K562 (cell line): ENCODE measurements around the gene SPHK1. TPM values are rescaled to one million over a fixed set of nuclear protein-coding genes. Genes with fewer than 3 reads are reported as not detected.

Experiments used
- CBFA2T2 ChIP-seq: fragments of 450-650 bp; conservative IDR thresholded peaks from 2 replicates; pipeline ENCODE4 v1.6.1; 2017; ENCODE audit warnings: mild to moderate bottlenecking
- CTCFL ChIP-seq: IDR thresholded peaks from 2 replicates; pipeline ENCODE4 v1.6.1; 2011; ENCODE audit warnings: borderline replicate concordance, low read depth, mild to moderate bottlenecking, moderate library complexity, low read length; ENCODE audit not compliant: insufficient read depth, poor library complexity, severe bottlenecking
- DLX4 ChIP-seq: fragments of 250-450 bp; sonication (Bioruptor Pico); IDR thresholded peaks from 2 replicates; pipeline ENCODE4 v1.6.1; 2021; ENCODE audit warnings: mild to moderate bottlenecking
- E2F3 ChIP-seq: fragments of 250-450 bp; sonication (Bioruptor Pico); IDR thresholded peaks from 2 replicates; pipeline ENCODE4 v1.4.0; 2020; ENCODE audit warnings: mild to moderate bottlenecking
- ERF ChIP-seq: fragments of 450-650 bp; formaldehyde crosslinking; IDR thresholded peaks from 2 replicates; pipeline ENCODE4 v1.4.0; 2020; ENCODE audit warnings: mild to moderate bottlenecking, mixed read lengths
- EZH2 ChIP-seq: IDR thresholded peaks from 2 replicates; pipeline ENCODE4 v1.6.1; 2012; ENCODE audit warnings: low read depth, mild to moderate bottlenecking, inconsistent platforms, low read length, borderline replicate concordance
- FOXP1 ChIP-seq: sonication (generic); formaldehyde crosslinking; IDR thresholded peaks from 2 replicates; pipeline ENCODE4 v1.8.0; 2022; ENCODE audit warnings: mild to moderate bottlenecking, missing genetic modification reagents
- HCFC1 ChIP-seq: IDR thresholded peaks from 2 replicates; pipeline ENCODE4 v1.6.1; 2012; ENCODE audit warnings: low read depth, low read length, improper control_type of control experiment
- NBN ChIP-seq: fragments of 450-650 bp; IDR thresholded peaks from 2 replicates; pipeline ENCODE4 v1.6.1; 2016; ENCODE audit warnings: low read depth, mild to moderate bottlenecking
- NFXL1 ChIP-seq: fragments of 450-650 bp; formaldehyde crosslinking; IDR thresholded peaks from 2 replicates; pipeline ENCODE4 v1.4.0; 2021; ENCODE audit warnings: mild to moderate bottlenecking
- U2AF2 ChIP-seq: fragments of 200-400 bp; formaldehyde crosslinking; optimal IDR thresholded peaks from 2 replicates; pipeline ENCODE3; 2017; ENCODE audit warnings: low read depth, mild to moderate bottlenecking, low read length
- ZNF12 ChIP-seq: sonication (generic); formaldehyde crosslinking; IDR thresholded peaks from 2 replicates; pipeline ENCODE4 v1.4.0; 2020; ENCODE audit warnings: mild to moderate bottlenecking, missing genetic modification reagents
- ZNF175 ChIP-seq: fragments of 200-800 bp; sonication (Bioruptor generic); IDR thresholded peaks from 2 replicates; pipeline ENCODE4 v1.6.1; 2016; ENCODE audit warnings: low read depth, mild to moderate bottlenecking, missing genetic modification characterization, missing compliant biosample characterization
- ZNF212 ChIP-seq: fragments of 450-650 bp; formaldehyde crosslinking; IDR thresholded peaks from 2 replicates; pipeline ENCODE4 v1.4.0; 2020; ENCODE audit warnings: mild to moderate bottlenecking
- ZNF445 ChIP-seq: fragments of 250-450 bp; sonication (Bioruptor Pico); IDR thresholded peaks from 2 replicates; pipeline ENCODE4 v1.4.0; 2020; ENCODE audit warnings: low read depth, mild to moderate bottlenecking, moderate library complexity
- ZNF561 ChIP-seq: fragments of 450-650 bp; formaldehyde crosslinking; conservative IDR thresholded peaks from 2 replicates; pipeline ENCODE4 v1.4.0; 2020; ENCODE audit warnings: mild to moderate bottlenecking, moderate library complexity
- ZNF785 ChIP-seq: fragments of 250-450 bp; sonication (Bioruptor Pico); IDR thresholded peaks from 2 replicates; pipeline ENCODE4 v1.4.0; 2020; ENCODE audit warnings: mild to moderate bottlenecking
- polyA plus RNA-seq, 8 experiments: library from polyadenylated mRNA; depleted of rRNA in 4 of 8; stranded (reverse) in 5 of 8; unstranded in 3 of 8; fragments of >200 nt; fragmentation: Nextera tagmentation in 2 of 8; fragmentation: Illumina TruSeq in 1 of 8; extraction: Ambion mirVana in 2 of 8; extraction: Trizol in 1 of 8; gene quantifications; 2 replicates each; pipeline versions ENCODE4 v1.2.1 to v1.2.3, GENCODE V29; 2011 to 2014; ENCODE audit warnings: inconsistent platforms in 1 of 8, missing spikeins in 1 of 8
- total RNA-seq, 7 experiments: library from RNA; depleted of rRNA in 6 of 7; stranded (reverse); fragments of >200 nt in 6 of 7; fragmentation: Illumina TruSeq in 2 of 7; extraction: Trizol in 2 of 7; gene quantifications; 2 replicates each; pipeline versions ENCODE4 v1.2.1 to v1.2.3, GENCODE V29; 2011 to 2021; ENCODE audit warnings: low replicate concordance in 1 of 7
- TF ChIP-seq, protein P1 (sequence below): fragments of 250-450 bp; sonication (Bioruptor Pico); IDR thresholded peaks from 2 replicates; pipeline ENCODE4 v1.4.0; 2020
- TF ChIP-seq, protein P2 (sequence below): fragments of 450-650 bp; formaldehyde crosslinking; IDR thresholded peaks from 2 replicates; pipeline ENCODE4 v1.4.0; 2020; ENCODE audit warnings: mild to moderate bottlenecking, mixed read lengths

SPHK1 gene
- total and polyA plus RNA-seq, 9 of the 15 experiments (the other 6 are each of a cell fraction or from before 2014, with no cell fraction given): 0.21 to 60.3 (median 14.5) TPM

DNA sequence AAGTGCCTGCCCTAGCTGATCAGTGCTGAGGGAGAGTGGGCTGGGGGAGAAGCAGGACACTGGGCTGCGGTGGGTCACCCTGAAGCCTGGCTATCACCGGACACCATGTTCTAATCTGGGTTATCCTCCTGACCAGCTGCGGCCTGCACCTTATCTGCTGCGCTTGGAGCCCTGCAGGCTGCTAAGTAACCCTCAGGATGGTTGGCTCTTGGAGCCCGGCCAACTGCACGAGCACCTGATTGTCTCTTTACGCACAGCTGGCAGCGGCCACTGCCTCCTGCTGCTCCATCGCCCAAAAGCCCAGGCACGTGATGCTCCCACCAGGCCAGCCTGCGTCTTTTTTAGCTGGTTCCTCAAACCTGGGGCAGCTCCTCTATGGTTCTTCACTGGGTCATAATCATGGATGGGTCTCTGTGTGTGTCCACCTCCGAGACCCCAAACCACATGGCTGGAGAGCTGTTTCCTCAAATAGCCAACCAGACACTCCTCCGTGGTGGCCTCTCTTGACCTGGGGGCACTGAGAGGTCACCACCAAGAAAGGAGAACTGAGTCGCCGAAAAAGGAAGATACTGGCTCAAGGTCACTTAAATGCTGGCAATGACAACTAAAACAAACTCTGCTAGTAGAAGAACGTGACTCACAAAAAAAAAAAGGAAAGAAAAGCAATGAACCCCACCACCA, 21.7 kb downstream of the SPHK1 start (continued):
- TF ChIP-seq CTCFL (peak; percentile 11), ZNF12 (CRISPR knock-in tag) (peak; percentile 79; the same call in 1 of the 2 replicates), ERF (CRISPR knock-in tag) (peak; percentile 97), E2F3 (CRISPR knock-in tag) (peak; percentile 86; the same call in 1 of the 2 replicates), NFXL1 (peak; percentile 46; the same call in 1 of the 2 replicates), ZNF561 (CRISPR knock-in tag) (no peak), HCFC1 (0 out of 2 replicates have a peak, but pooled peaks have one; percentile 29), DLX4 (CRISPR knock-in tag) (no peak), U2AF2 (no peak), FOXP1 (CRISPR knock-in tag) (no peak), CBFA2T2 (peak; percentile 100), ZNF445 (CRISPR knock-in tag) (peak; percentile 62; the same call in 1 of the 2 replicates), ZNF785 (CRISPR knock-in tag) (no peak), EZH2 (no peak), ZNF175 (CRISPR knock-in tag) (peak; percentile 99), ZNF212 (CRISPR knock-in tag) (no peak), NBN (peak; percentile 94; the same call in 1 of the 2 replicates)
- TF ChIP-seq, protein P1, sequence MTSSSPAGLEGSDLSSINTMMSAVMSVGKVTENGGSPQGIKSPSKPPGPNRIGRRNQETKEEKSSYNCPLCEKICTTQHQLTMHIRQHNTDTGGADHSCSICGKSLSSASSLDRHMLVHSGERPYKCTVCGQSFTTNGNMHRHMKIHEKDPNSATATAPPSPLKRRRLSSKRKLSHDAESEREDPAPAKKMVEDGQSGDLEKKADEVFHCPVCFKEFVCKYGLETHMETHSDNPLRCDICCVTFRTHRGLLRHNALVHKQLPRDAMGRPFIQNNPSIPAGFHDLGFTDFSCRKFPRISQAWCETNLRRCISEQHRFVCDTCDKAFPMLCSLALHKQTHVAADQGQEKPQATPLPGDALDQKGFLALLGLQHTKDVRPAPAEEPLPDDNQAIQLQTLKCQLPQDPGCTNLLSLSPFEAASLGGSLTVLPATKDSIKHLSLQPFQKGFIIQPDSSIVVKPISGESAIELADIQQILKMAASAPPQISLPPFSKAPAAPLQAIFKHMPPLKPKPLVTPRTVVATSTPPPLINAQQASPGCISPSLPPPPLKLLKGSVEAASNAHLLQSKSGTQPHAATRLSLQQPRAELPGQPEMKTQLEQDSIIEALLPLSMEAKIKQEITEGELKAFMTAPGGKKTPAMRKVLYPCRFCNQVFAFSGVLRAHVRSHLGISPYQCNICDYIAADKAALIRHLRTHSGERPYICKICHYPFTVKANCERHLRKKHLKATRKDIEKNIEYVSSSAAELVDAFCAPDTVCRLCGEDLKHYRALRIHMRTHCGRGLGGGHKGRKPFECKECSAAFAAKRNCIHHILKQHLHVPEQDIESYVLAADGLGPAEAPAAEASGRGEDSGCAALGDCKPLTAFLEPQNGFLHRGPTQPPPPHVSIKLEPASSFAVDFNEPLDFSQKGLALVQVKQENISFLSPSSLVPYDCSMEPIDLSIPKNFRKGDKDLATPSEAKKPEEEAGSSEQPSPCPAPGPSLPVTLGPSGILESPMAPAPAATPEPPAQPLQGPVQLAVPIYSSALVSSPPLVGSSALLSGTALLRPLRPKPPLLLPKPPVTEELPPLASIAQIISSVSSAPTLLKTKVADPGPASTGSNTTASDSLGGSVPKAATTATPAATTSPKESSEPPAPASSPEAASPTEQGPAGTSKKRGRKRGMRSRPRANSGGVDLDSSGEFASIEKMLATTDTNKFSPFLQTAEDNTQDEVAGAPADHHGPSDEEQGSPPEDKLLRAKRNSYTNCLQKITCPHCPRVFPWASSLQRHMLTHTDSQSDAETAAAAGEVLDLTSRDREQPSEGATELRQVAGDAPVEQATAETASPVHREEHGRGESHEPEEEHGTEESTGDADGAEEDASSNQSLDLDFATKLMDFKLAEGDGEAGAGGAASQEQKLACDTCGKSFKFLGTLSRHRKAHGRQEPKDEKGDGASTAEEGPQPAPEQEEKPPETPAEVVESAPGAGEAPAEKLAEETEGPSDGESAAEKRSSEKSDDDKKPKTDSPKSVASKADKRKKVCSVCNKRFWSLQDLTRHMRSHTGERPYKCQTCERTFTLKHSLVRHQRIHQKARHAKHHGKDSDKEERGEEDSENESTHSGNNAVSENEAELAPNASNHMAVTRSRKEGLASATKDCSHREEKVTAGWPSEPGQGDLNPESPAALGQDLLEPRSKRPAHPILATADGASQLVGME (CRISPR knock-in tag): peak; percentile 96
- TF ChIP-seq, protein P2, sequence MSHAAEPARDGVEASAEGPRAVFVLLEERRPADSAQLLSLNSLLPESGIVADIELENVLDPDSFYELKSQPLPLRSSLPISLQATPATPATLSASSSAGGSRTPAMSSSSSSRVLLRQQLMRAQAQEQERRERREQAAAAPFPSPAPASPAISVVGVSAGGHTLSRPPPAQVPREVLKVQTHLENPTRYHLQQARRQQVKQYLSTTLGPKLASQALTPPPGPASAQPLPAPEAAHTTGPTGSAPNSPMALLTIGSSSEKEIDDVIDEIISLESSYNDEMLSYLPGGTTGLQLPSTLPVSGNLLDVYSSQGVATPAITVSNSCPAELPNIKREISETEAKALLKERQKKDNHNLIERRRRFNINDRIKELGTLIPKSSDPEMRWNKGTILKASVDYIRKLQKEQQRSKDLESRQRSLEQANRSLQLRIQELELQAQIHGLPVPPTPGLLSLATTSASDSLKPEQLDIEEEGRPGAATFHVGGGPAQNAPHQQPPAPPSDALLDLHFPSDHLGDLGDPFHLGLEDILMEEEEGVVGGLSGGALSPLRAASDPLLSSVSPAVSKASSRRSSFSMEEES (CRISPR knock-in tag): peak; percentile 88
